GM19023 (cell line): ENCODE measurements around the gene VPS35L.

Source experiments
- ATAC-seq: cut with Tn5 transposase; IDR thresholded peaks from one replicate; pipeline ENCODE4 v1.9.1; 2021; ENCODE audit warnings: mild to moderate bottlenecking, moderate library complexity; ENCODE audit not compliant: unreplicated experiment

VPS35L gene

DNA sequence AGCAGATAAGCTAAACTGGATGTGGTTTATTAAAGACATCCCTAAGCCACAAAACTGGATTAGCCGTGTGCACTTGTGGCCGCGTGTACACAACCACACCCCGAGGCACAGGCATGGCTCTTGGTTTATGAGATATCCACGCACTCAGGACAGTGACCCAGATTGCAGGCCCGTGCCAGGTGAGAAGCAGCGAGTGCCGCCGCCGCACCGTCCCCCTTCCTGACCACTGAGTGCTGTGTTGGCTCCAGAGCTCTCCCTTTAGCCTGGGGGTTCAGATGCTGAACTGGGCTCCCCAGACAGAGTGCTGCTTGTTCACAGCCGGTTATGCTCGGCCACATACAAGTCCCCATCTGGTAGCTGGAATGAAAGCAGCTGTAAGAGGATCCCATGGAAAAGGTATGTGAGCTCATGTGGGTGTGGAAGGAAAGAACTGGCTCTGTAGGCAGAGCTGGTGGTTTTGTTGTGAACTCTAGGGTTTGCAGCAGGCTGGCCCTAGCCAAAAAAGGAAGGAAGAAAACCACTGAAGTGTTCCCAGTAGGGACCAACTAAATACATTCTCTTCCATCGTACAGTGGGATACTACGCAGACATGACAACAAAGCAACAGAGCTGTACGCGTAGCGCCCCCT lies 133.0 kb downstream of the VPS35L start:
- no peak for ATAC-seq

DNA sequence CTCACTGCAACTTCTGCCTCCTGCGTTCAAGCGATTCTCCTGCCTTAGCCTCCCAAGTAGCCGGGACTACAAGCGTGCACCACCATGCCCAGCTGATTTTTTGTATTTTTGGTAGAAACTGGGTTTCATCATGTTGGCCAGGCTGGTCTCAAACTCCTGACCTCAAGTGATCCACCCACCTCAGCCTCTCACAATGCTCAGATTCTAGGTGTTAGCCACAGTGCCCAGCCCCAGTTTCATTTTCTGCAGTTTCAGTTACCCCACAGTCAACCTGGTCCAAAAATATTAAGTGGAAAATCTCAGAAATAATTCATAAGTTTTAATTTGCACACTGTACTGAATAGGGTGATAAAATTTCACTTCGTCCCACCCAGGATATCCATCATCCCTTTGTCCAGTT lies 133.8 kb downstream of the VPS35L start:
- ATAC-seq = no peak

DNA sequence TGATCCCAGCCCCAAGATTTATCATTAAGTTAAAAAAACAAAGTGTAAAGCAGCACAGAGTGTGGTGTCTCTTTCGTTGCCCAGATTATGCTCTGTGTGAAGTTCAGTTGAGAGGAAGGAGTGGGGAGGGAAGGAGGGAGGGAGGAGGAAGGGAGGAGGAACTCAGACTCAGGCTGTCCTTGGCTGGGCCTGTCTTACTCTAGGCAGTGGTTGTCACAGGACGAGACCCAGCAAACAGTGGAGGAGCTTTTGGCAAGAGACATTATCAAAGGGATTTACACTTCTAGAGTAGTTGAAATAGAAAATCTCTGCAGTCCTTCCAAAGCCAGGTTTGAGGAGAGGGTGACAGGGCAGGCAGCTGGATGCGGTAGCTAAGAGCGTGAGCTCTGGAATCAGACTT lies 134.7 kb downstream of the VPS35L start:
- ATAC-seq = no peak

- no peak for ATAC-seq
Observed at GRCh38 chr16:19691161-19691711, 135.7 kb downstream of the VPS35L start.

GRCh38 chr16:19694989-19695388 lies 139.5 kb downstream of the VPS35L start:
- ATAC-seq = no peak

DNA sequence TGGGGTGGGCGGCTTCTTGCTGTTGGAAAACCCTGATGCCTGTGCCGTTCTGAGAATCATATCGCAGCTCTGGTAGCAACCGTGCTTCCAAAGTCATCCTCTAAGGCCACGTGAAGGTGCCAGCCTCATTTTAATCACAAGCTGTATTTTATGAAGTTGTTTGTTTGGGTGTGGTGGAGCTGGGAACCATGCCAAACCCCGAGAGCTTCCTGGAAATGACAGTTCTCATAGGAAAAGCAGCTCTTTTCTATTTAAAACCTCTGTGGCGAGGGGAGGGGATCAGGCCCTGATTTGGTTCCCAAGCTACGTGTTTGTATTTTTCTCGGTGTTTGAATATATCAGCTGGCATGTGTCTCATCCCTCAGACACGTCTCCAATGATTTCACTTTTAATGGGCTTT lies 140.8 kb downstream of the VPS35L start:
- no peak for ATAC-seq

DNA sequence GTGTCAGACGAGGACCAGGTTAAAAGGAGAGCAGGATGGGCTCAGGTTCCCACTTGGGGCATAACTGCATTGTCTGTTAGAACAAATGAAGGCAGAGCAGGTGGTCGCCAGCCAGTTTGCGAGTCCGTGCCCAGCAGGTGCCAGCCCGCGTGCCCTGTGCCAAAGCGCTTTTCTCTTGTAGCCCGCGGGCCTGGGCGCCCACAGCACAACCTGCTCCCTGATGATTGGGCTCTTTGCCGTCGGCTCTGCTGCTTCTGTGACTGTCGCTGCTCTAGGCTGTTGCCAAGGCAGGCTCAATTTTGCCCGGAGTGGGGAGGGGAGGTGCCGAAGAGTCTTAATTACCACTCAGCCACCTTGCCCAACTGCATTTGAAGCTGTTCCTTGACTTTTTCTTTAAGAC lies 141.5 kb downstream of the VPS35L start:
- no peak for ATAC-seq

DNA sequence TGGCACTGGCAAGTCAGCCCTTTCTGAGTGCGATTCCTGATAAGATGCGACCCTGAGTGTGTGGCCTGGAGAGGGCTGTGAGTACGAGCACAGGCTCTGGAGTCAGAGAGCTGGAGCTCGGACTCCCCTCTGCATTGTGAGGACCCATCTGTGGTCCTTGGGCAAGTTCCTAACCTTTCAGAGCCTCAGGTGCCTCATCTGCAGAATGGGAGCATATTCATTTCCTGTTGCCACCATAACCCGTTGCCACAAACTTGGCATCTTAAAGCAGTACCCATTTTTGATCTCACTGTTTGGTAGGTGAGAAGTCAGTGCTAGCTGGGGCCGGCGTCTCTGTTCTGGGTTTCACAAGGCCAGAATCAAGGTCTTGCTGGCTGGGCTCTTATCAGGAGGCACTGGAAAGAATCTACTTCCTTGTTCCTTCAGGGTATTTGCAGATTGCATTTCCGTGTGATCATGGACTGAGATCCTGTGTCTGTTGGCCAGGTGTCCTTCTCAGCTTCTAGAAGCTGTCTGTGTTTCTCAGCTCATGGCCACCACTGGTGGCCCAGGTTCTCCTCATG lies 142.3 kb downstream of the VPS35L start:
- ATAC-seq = no peak

DNA sequence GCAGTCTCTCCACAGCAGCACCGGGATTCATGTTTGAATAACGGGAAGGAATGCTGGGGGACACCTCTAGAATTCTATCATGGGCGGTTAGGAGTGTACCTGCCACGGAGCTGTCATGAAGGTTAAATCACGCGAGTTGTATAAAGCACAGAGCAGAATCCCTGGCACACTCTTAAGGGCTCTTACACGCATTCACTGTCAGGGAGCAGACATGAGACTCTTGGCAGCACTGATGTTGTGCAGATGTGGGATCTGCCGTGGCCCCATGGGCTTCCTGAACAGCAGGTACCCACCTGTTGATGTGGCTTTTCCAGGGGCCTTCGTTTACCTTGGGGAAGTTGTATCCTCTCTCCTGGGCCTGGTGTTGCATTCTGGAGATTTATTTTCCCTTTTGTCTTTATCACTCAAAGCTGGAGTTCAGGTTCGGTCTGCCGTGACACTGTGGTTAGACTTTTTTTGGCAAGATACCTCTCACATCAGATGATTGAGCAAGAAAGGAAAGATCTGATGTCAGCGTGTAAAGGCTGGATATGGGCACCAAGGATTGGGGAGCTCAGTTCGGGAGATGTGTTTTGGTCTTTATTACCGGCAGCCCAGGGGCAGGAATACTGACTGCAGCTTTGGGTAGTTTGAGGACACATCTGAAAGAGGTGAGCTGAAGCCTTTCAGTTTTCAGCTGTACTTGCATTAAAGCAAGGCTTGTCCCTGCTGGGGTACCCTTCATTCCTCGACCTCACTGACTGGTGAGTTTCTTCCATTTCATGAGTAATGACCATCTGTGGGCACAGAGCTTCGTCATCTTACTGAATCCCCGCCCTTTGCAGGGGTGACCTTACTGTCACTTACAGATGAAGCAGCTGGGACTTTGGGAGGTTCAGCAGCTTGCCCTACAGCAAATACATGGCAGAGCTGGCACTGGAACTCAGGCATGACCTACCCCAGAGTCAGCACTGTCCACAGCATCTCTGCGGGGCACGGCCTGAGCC lies 143.3 kb downstream of the VPS35L start:
- no peak for ATAC-seq

DNA sequence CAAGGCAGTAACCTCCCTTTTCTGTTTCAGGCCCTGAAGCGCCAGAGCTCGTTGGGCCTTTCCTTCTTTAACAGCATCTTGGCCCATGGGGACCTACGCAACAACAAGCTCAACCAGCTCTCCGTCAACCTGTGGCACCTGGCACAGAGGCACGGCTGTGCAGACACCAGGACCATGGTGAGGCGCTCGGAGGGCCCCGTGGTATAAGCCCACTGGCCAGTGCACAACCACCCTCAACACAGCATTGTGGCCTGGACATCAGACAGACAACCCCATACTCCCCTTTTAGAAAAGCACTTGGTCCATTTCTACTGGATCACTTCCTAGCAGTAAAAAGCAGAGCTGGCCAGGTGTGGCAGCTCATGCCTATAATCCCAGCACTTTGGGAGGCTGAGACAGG lies 144.0 kb downstream of the VPS35L start:
- no peak for ATAC-seq

DNA sequence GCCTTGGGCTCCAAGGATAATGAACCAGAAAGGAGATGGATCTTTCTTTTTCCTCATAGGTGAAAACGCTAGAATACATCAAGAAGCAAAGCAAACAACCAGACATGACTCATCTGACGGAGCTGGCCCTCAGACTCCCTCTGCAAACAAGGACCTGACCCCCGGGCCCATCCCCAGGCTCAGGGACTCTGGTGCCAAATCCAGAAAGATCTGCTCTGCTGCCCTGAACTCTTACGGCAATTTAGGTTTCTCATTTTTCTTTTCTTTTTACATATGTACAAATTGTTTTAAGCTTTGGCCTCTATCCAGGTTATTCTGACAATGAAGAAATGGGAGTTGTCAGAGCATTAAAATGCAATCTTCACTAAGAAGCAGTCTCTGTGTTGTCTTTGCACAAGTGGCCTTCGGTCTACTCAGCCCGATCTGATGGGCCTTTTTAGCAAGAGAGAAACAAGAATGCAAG lies 144.8 kb downstream of the VPS35L start:
- no peak for ATAC-seq

- no peak for ATAC-seq
Observed at GRCh38 chr16:19701091-19701490, 145.6 kb downstream of the VPS35L start.

DNA sequence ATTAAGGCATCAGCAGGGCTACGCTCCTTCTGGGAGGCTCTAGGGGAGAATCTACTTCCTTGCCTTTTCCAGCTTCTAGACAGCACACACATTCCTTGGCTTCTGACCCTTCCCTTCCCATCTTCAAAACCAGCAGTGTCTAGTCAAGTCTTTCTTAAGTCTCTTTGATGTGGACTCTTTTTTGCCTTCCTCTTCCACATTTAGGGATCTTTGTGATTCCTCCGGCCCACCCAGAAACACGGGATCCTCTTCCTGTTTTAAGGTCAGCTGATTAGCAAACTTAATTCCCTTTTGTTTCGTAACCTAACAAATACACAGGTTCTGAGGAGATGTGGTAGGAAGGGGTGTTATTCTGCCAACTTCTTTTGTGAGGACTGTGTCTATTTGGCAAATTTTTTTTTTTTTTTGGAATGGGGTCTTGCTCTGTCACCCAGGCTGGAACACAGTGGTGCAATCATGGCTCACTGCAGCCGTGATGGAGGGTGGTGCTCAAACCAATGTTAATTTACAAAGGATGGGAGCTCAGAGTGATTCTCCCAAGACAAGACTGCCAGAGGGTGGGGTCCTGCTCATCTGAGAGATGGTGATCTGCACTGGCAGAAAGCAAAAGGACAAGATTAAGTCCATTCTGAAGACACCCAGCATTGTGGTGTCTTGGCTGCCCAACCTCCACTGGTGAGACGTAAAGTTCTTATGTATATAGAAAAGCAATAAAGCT lies 147.8 kb downstream of the VPS35L start:
- ATAC-seq = no peak

- ATAC-seq = no peak
Observed at GRCh38 chr16:19704321-19705145, 149.0 kb downstream of the VPS35L start.

GRCh38 chr16:19705146-19705501 lies 149.6 kb downstream of the VPS35L start:
- ATAC-seq = no peak

DNA sequence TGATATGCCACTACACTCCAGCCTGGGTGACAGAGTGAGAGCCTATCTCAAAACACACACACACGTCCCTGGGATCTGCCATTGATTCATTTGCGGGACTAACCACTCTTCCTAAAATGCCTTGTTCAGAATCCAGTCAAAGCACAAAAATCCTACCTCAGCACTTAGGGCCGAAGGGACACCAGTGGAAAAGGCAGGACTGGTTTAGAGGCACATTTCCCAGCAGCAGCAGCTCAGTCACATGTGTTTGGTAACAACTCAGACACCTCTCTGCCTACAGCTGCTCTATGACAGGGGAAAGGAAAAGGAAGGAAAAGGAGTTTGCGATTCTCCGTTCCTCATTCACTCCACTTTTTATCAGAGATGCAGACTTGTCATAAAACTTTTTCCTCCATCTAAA lies 150.3 kb downstream of the VPS35L start:
- ATAC-seq = no peak

GRCh38 chr16:19706846-19707245 lies 151.3 kb downstream of the VPS35L start:
- ATAC-seq = no peak

GRCh38 chr16:19707569-19708295 lies 152.2 kb downstream of the VPS35L start:
- ATAC-seq = no peak
